Measurements from ENCODE around the gene FASN. TPM values are rescaled to one million over a fixed set of nuclear protein-coding genes. Genes with fewer than 3 reads are reported as not detected.

The FASN gene
- total and polyA plus RNA-seq, 2 of the 13 experiments (the other 11 are each of a cell fraction or from before 2014, with no cell fraction given) = 51.7 to 101 TPM

DNA sequence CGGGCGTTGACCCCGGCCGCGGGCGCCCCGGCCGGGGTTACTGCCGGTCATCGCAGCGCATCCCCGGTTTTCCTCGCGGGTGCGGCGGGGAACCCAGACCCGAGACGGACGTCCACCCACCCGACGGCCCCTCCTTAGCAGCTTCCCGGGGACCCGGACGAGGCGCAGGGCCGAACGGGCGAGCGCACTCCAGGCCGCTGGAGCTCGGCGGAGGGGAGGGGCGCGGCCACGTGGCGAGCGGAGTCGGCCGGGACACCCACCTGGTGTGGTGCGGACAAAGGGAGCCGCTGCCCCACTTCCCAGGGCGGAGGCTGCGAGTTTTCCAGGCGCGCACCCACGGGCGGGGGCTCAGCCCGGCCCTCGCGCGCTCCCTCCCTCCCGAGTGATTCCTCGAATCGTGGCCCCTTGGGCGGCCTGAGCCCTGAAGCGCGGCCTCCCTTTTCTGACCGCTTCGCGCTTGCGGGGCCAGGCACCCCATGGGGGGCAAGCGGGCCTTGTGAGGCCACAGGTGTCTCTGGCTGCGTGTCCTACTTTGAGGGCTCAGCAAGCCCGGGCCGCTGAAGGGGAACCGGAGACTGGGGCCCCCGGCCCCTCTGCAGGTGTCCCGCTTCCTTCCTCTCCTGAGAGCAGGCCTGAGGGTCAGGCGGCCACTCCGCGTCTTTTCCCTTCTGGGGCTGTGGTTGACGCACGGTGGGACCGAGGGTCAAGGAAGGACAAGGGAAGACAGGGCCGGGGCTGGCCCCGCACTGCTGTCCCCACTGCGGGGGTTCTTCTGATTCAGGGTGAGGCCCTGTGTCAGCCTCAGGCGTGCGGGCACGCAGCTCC, 1.1 kb upstream of the FASN start (continued):
- TF ChIP-seq, protein P1, sequence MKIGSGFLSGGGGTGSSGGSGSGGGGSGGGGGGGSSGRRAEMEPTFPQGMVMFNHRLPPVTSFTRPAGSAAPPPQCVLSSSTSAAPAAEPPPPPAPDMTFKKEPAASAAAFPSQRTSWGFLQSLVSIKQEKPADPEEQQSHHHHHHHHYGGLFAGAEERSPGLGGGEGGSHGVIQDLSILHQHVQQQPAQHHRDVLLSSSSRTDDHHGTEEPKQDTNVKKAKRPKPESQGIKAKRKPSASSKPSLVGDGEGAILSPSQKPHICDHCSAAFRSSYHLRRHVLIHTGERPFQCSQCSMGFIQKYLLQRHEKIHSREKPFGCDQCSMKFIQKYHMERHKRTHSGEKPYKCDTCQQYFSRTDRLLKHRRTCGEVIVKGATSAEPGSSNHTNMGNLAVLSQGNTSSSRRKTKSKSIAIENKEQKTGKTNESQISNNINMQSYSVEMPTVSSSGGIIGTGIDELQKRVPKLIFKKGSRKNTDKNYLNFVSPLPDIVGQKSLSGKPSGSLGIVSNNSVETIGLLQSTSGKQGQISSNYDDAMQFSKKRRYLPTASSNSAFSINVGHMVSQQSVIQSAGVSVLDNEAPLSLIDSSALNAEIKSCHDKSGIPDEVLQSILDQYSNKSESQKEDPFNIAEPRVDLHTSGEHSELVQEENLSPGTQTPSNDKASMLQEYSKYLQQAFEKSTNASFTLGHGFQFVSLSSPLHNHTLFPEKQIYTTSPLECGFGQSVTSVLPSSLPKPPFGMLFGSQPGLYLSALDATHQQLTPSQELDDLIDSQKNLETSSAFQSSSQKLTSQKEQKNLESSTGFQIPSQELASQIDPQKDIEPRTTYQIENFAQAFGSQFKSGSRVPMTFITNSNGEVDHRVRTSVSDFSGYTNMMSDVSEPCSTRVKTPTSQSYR (CRISPR knock-in tag; IDR thresholded peaks at IDR 0.05; ENCODE audit: borderline replicate concordance) = no peak
- TF ChIP-seq TSC22D2 (CRISPR knock-in tag; IDR thresholded peaks at IDR 0.05; ENCODE audit: borderline replicate concordance) (no peak), ZNF44 (CRISPR knock-in tag; IDR thresholded peaks at IDR 0.05) (no peak), POLR2G (IDR thresholded peaks at IDR 0.05; ENCODE audit: low read depth, low read length) (peak; percentile 8), PCBP2 (optimal IDR thresholded peaks at IDR 0.05; ENCODE audit: low read depth, low read length, poor library complexity, severe bottlenecking) (no peak), KLF11 (CRISPR knock-in tag; IDR thresholded peaks at IDR 0.05) (no peak), ZKSCAN5 (CRISPR knock-in tag; IDR thresholded peaks at IDR 0.05) (no peak), ZNF816 (CRISPR knock-in tag; IDR thresholded peaks at IDR 0.05; ENCODE audit: borderline replicate concordance) (peak; percentile 26; the same call in 1 of the 2 replicates), ZNF256 (CRISPR knock-in tag; conservative IDR thresholded peaks at IDR 0.05) (no peak), MIER2 (CRISPR knock-in tag; IDR thresholded peaks at IDR 0.05) (no peak), ZNF207 (IDR thresholded peaks at IDR 0.05; ENCODE audit: borderline replicate concordance) (no peak), MAFK (conservative IDR thresholded peaks at IDR 0.05 in 1 of 2, IDR thresholded peaks at IDR 0.05 in 1 of 2; ENCODE audit: low read length in 2 of 2) (no peak), ZNF367 (CRISPR knock-in tag; IDR thresholded peaks at IDR 0.05; ENCODE audit: borderline replicate concordance) (no peak), KLF9 (CRISPR knock-in tag; IDR thresholded peaks at IDR 0.05; ENCODE audit: low read depth) (no peak)
- TF ChIP-seq, protein P2, sequence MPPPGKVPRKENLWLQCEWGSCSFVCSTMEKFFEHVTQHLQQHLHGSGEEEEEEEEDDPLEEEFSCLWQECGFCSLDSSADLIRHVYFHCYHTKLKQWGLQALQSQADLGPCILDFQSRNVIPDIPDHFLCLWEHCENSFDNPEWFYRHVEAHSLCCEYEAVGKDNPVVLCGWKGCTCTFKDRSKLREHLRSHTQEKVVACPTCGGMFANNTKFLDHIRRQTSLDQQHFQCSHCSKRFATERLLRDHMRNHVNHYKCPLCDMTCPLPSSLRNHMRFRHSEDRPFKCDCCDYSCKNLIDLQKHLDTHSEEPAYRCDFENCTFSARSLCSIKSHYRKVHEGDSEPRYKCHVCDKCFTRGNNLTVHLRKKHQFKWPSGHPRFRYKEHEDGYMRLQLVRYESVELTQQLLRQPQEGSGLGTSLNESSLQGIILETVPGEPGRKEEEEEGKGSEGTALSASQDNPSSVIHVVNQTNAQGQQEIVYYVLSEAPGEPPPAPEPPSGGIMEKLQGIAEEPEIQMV (CRISPR knock-in tag; IDR thresholded peaks at IDR 0.05; ENCODE audit: low read depth) = no peak
- TF ChIP-seq, protein P3, sequence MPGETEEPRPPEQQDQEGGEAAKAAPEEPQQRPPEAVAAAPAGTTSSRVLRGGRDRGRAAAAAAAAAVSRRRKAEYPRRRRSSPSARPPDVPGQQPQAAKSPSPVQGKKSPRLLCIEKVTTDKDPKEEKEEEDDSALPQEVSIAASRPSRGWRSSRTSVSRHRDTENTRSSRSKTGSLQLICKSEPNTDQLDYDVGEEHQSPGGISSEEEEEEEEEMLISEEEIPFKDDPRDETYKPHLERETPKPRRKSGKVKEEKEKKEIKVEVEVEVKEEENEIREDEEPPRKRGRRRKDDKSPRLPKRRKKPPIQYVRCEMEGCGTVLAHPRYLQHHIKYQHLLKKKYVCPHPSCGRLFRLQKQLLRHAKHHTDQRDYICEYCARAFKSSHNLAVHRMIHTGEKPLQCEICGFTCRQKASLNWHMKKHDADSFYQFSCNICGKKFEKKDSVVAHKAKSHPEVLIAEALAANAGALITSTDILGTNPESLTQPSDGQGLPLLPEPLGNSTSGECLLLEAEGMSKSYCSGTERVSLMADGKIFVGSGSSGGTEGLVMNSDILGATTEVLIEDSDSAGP (CRISPR knock-in tag; IDR thresholded peaks at IDR 0.05; ENCODE audit: borderline replicate concordance) = peak; percentile 69; the same call in 1 of the 2 replicates
- TF ChIP-seq, protein P4, sequence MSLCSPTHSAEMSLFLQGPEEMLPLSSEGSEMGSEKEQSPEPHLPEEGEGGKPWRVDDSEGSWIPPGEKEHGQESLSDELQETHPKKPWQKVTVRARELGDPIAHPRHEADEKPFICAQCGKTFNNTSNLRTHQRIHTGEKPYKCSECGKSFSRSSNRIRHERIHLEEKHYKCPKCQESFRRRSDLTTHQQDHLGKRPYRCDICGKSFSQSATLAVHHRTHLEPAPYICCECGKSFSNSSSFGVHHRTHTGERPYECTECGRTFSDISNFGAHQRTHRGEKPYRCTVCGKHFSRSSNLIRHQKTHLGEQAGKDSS (CRISPR knock-in tag; IDR thresholded peaks at IDR 0.05; ENCODE audit: borderline replicate concordance, low read depth) = 0 out of 2 replicates have a peak, but pooled peaks have one; percentile 14
- TF ChIP-seq, protein P5, sequence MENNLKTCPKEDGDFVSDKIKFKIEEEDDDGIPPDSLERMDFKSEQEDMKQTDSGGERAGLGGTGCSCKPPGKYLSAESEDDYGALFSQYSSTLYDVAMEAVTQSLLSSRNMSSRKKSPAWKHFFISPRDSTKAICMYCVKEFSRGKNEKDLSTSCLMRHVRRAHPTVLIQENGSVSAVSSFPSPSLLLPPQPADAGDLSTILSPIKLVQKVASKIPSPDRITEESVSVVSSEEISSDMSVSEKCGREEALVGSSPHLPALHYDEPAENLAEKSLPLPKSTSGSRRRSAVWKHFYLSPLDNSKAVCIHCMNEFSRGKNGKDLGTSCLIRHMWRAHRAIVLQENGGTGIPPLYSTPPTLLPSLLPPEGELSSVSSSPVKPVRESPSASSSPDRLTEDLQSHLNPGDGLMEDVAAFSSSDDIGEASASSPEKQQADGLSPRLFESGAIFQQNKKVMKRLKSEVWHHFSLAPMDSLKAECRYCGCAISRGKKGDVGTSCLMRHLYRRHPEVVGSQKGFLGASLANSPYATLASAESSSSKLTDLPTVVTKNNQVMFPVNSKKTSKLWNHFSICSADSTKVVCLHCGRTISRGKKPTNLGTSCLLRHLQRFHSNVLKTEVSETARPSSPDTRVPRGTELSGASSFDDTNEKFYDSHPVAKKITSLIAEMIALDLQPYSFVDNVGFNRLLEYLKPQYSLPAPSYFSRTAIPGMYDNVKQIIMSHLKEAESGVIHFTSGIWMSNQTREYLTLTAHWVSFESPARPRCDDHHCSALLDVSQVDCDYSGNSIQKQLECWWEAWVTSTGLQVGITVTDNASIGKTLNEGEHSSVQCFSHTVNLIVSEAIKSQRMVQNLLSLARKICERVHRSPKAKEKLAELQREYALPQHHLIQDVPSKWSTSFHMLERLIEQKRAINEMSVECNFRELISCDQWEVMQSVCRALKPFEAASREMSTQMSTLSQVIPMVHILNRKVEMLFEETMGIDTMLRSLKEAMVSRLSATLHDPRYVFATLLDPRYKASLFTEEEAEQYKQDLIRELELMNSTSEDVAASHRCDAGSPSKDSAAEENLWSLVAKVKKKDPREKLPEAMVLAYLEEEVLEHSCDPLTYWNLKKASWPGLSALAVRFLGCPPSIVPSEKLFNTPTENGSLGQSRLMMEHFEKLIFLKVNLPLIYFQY (CRISPR knock-in tag; IDR thresholded peaks at IDR 0.05; ENCODE audit: borderline replicate concordance) = no peak

All from HepG2 (cell line).